ENCODE data around the gene CNTLN.
"Not testable (repeated sequence)": the region's sequence is repeated elsewhere in the genome, so short reads cannot be mapped to it uniquely, and the experiment has no call there.

CNTLN gene

GRCh38 chr9:17171309-17172094, 36.7 kb downstream of the CNTLN start:
- no peak overlapping the region for H3K27ac ChIP-seq
- DNase-seq (ENCODE audit: low read depth, low spot score) = no peak

GRCh38 chr9:17177496-17177895, 42.7 kb downstream of the CNTLN start:
- not testable (repeated sequence) for DNase-seq (ENCODE audit: low read depth, low spot score); H3K27ac ChIP-seq

GRCh38 chr9:17185481-17186029, 50.7 kb downstream of the CNTLN start:
- no peak for DNase-seq (ENCODE audit: low read depth, low spot score)
- H3K27ac ChIP-seq = no peak overlapping the region

DNA sequence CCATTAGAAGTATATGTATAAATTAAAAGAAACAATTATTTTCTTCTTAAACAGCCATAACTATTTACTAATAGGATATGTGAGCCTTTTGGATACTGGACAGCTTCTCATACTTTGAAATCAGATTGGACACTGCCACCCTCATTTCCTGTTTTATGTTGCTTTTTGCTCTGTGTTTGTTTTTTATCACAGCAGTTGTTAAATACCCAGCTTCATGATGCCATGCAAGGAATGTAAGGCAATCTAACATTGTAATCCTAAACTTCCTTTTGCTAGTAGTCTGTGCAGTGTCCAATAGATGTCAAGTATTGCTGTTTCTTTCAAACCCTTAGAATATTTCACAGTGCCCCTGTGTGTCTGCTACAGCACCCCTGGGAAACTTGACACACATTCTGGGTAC, 56.2 kb downstream of the CNTLN start:
- no peak for DNase-seq (ENCODE audit: low read depth, low spot score)

GRCh38 chr9:17204611-17205152, 69.8 kb downstream of the CNTLN start:
- DNase-seq (ENCODE audit: low read depth, low spot score) = no peak
- H3K27ac ChIP-seq = no peak overlapping the region

More for the DNA sequence above, 56.2 kb downstream of the CNTLN start:
- no peak overlapping the region for H3K27ac ChIP-seq

GRCh38 chr9:17216011-17216410, 81.2 kb downstream of the CNTLN start:
- no peak overlapping the region for H3K27ac ChIP-seq
- peak; percentile 16 for DNase-seq (ENCODE audit: low read depth, low spot score)

DNA sequence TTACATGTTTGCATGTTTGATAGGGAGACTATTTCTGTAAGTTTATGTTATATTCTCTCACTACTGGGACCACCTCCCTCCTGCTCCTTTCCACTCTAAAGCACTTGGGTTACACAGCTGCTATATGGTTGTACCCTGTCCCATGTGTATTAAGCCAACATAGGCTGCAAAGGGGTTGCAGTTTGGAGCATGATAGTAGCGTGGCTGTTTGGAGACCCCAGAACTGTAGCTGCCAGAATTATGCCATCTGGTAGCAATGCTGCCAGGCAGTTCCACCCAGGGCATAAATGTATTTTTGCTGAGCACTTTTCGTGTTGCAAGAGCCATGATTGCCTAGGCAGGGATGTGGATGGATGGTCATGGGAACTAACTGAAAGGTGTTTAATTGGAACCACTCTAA, 81.8 kb downstream of the CNTLN start:
- no peak for DNase-seq (ENCODE audit: low read depth, low spot score)
- H3K27ac ChIP-seq = no peak overlapping the region

DNA sequence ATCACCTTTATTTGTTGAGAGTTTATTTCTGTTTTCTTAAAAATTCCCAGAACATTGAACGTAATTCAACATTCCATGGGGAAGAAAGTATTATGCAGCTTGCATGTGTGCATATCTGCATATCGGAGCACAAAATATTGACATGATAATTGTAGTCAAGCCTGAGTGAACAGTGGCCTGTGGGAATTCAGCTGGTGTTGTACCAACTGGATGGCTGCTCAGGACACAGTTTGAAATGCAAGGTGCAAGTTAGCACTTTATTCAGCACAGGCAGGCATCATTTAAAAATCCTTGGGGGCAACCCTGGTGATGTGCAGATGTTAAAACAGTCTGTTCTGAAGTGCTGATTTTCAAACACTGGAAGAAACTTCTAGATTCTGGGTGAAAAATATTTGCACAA, 82.4 kb downstream of the CNTLN start:
- DNase-seq (ENCODE audit: low read depth, low spot score) = no peak
- no peak overlapping the region for H3K27ac ChIP-seq

DNA sequence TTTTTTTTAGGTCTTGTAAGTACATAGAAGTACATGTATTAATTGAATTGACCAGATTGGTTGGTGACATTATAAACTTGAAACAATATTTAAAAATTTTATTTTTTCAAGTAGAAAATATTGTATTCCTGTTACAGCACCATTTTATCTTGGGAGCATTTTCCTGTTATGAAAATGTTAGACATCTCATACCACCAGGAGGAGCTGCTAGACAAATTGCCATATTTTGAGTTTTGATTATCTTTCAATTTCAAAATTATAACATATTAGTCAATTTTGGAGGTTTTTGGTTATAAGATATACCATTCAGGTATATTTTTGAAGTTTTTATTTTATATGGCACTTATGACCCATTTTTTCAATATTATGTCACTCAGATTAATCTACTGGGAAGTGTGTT, 84.4 kb downstream of the CNTLN start:
- H3K27ac ChIP-seq = no peak overlapping the region
- DNase-seq (ENCODE audit: low read depth, low spot score) = no peak

GRCh38 chr9:17222932-17223331, 88.1 kb downstream of the CNTLN start:
- H3K27ac ChIP-seq = no peak overlapping the region
- no peak for DNase-seq (ENCODE audit: low read depth, low spot score)

DNA sequence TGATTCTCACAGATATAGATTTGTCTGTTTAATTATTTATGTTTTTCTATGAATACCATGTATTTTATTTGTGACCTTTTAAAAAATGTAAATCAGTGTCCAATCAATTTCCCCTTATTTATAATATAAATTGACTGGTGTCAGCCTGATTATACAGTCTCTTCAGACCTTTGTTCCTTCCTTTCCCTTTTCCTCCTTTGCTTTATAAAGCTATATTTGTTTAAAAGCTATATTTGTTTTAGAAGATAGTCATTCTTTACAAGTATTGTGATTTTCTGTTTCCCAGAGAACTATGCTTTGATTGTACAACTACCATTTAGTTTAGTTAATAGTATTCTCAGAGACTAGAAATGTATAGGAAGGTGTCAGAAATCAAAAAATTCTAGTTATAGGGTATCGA, 90.6 kb downstream of the CNTLN start:
- no peak overlapping the region for H3K27ac ChIP-seq
- DNase-seq (ENCODE audit: low read depth, low spot score) = no peak

DNA sequence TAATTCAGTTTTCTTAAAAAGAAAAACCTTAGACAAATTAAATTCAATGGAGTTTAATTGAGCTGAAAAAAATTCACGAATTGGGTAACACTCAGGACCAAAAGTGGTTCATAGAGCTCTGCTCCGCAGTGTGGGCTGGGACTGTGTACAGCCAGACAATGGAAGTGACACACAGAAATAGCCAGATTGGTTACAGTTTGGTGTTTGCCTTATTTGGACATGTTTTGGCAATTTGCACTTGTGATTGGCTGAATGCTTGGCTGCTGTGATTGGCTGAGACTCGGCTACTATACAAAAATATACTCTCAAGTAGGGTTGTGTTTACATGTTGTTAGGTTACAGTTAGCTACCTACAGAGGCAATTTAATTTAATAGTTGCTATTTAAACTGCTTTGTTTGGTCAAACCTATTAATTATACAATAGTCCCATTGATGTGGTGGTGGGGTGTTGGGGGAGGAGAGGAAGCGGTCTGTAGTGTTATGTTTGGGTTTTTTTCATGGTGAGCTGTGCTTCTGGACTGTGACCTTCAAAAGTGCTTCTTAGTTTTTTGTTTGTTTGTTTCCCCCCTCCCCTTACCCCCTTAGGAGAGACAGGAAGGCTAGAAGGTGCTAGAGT, 95.2 kb downstream of the CNTLN start:
- H3K27ac ChIP-seq = no peak overlapping the region
- DNase-seq (ENCODE audit: low read depth, low spot score) = no peak

- no peak overlapping the region for H3K27ac ChIP-seq
- no peak for DNase-seq (ENCODE audit: low read depth, low spot score)
Observed at GRCh38 chr9:17230646-17231045, 95.8 kb downstream of the CNTLN start.

DNA sequence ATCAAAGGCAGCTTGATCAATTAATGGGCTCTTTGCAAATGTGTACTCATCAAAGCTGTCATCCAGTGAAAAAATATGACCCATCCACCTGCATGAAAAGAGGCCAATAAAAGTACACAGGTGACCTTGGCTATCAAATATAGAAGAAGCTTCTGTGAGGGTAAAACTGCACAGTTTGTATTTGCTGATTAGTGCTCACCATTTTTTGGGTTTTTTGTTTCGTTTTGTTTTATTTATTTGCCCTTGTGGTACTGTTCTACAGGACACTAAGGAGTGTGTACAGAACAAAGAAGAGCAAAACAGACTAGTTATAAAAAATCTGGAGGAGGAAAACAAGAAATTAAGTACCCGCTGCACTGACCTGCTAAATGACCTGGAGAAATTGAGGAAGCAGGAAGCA, 101.3 kb downstream of the CNTLN start:
- no peak overlapping the region for H3K27ac ChIP-seq
- DNase-seq (ENCODE audit: low read depth, low spot score) = no peak

- DNase-seq (ENCODE audit: low read depth, low spot score) = no peak
- no peak overlapping the region for H3K27ac ChIP-seq
Observed at GRCh38 chr9:17246770-17247169, 111.9 kb downstream of the CNTLN start.

- no peak for DNase-seq (ENCODE audit: low read depth, low spot score)
- no peak overlapping the region for H3K27ac ChIP-seq
Observed at GRCh38 chr9:17251100-17251499, 116.3 kb downstream of the CNTLN start.

- DNase-seq (ENCODE audit: low read depth, low spot score) = peak; percentile 16
- H3K27ac ChIP-seq = not testable (repeated sequence)
Observed at GRCh38 chr9:17268531-17269188, 133.8 kb downstream of the CNTLN start.

- H3K27ac ChIP-seq = no peak overlapping the region
- DNase-seq (ENCODE audit: low read depth, low spot score) = no peak
Observed at GRCh38 chr9:17269799-17270198, 135.0 kb downstream of the CNTLN start.

GRCh38 chr9:17272536-17272935, 137.7 kb downstream of the CNTLN start:
- no peak overlapping the region for H3K27ac ChIP-seq
- DNase-seq (ENCODE audit: low read depth, low spot score) = no peak

- no peak for DNase-seq (ENCODE audit: low read depth, low spot score)
Observed at GRCh38 chr9:17280350-17281012, 145.6 kb downstream of the CNTLN start.

More at GRCh38 chr9:17280350-17281012, 145.6 kb downstream of the CNTLN start:
- no peak overlapping the region for H3K27ac ChIP-seq
